Esophagus muscularis mucosa (tissue), 4 donors: ENCODE results near the gene TMF1. TPM values are rescaled to one million over a fixed set of nuclear protein-coding genes. Genes with fewer than 3 reads are reported as not detected.
A peak's percentile ranks its signal among the peaks of the same experiment; 100 is the strongest.

Experiments
- DNase-seq: peaks from one replicate; pipeline ENCODE4 v3.0.0-alpha.2; 2017; ENCODE audit errors: extremely low spot score
- H3K27ac ChIP-seq, 4 donors: fragments of 200-600 bp; sonication (generic); replicated peaks in 1 of 4; 1 replicate in 3 of 4; 2 replicates in 1 of 4; pipeline ENCODE4 v1.5.1; 2016 to 2019; ENCODE audit warnings: mild to moderate bottlenecking in 1 of 4
- H3K27me3 ChIP-seq, 4 donors: fragments of 200-600 bp; sonication (generic); one replicate each; pipeline versions ENCODE4 v1.5.1 to v1.6.0; 2016 to 2019
- H3K36me3 ChIP-seq, 4 donors: fragments of 200-600 bp; sonication (generic); one replicate each; pipeline ENCODE4 v1.5.1; 2016 to 2019
- H3K4me1 ChIP-seq, 4 donors: fragments of 200-600 bp; sonication (generic); one replicate each; pipeline ENCODE4 v1.5.1; 2016 to 2019
- H3K4me3 ChIP-seq, 4 donors: fragments of 200-600 bp; sonication (generic); 1 replicate in 2 of 4; 2 replicates in 2 of 4; pipeline ENCODE4 v1.5.1; 2016 to 2019; ENCODE audit warnings: mild to moderate bottlenecking in 4 of 4, moderate library complexity in 1 of 4
- H3K9me3 ChIP-seq, 4 donors: fragments of 200-600 bp; sonication (generic); 1 replicate in 3 of 4; 2 replicates in 1 of 4; pipeline ENCODE4 v1.5.1; 2016 to 2019
- CTCF ChIP-seq, 3 experiments: fragments of 200-600 bp in 2 of 3; fragments of 450-650 bp in 1 of 3; sonication (generic) in 2 of 3; IDR thresholded peaks; one replicate each; pipeline ENCODE4 v1.5.1; 2017 to 2019; ENCODE audit warnings: antibody characterized with exemption in 3 of 3, mild to moderate bottlenecking in 2 of 3, moderate library complexity in 1 of 3
- EP300 ChIP-seq: sonication (generic); formaldehyde crosslinking; IDR thresholded peaks from one replicate; pipeline ENCODE4 v1.6.1; 2017; ENCODE audit warnings: antibody characterized with exemption
- POLR2A ChIP-seq: fragments of 450-650 bp; IDR thresholded peaks from one replicate; pipeline ENCODE4 v1.6.1; 2017; ENCODE audit warnings: antibody characterized with exemption, moderate library complexity, mild to moderate bottlenecking, low read depth
- POLR2AphosphoS5 ChIP-seq, 2 donors: sonication (generic); formaldehyde crosslinking; IDR thresholded peaks; one replicate each; pipeline ENCODE4 v1.6.1; 2017; ENCODE audit warnings: antibody characterized with exemption in 2 of 2
- WGBS: methylation state at CpG from one replicate; pipeline ENCODE4 v1.1.5; 2018; 5-methylcytosine and 5-hydroxymethylcytosine counted together
- intact Hi-C: fragments of 100-400 bp; cut with DNase I; formaldehyde crosslinking; loops from one replicate; pipeline ENCODE4 v1.15.1; 2023
- total RNA-seq, 4 donors: library from RNA; depleted of rRNA; stranded (reverse); fragments of >200 nt; gene quantifications; one replicate each; pipeline versions ENCODE4 v1.1.0 to v1.2.1, GENCODE V29; 2016

TMF1 gene
- total RNA-seq, 4 donors from 2014 or later: 23.0 to 35.8 (median 33.9) TPM

- peak overlapping the region in 2 of 4 donors; percentile 2 to 11 for H3K4me3 ChIP-seq
- H3K36me3 ChIP-seq: peaks cover 16 to 50% (median 34%) of the 10 kb centered on the region in 4 donors
- no peak for DNase-seq
- WGBS: 49% methylated on average over 3 of the region's 3 CpGs
- peak overlapping the region; percentile 98 to 99 (median 98) for H3K27ac ChIP-seq
- no peaks in the 10 kb centered on the region for H3K9me3 ChIP-seq
- intact Hi-C loops: loop anchor here (5.0 kb wide), 1 partner anchor 43 kb away; the partner anchor contains the start of gene TMF1
- TF ChIP-seq CTCF (IDR thresholded peaks at IDR 0.05) (no peak), POLR2A (no peak), POLR2AphosphoS5 (IDR thresholded peaks at IDR 0.05) (peak; percentile 26 to 67)
- no peaks in the 10 kb centered on the region for H3K27me3 ChIP-seq
- H3K4me1 ChIP-seq: peaks cover 30 to 80% (median 59%) of the 10 kb centered on the region in 4 donors
These were observed 42.3 kb downstream of the TMF1 start for GRCh38 chr3:69009559-69010410.

- peak overlapping the region; percentile 73 to 99 (median 98) for H3K27ac ChIP-seq
- 44% methylated on average over 2 of the region's 2 CpGs for WGBS
- H3K4me3 ChIP-seq: peak overlapping the region in 3 of 4 donors; percentile 1 to 11 (median 2)
- intact Hi-C loops: no loop called here
- no peaks in the 10 kb centered on the region for H3K9me3 ChIP-seq
- DNase-seq: no peak
- H3K36me3 ChIP-seq: peaks cover 16 to 58% (median 42%) of the 10 kb centered on the region in 4 donors
- H3K27me3 ChIP-seq: no peaks in the 10 kb centered on the region
- no peak for TF ChIP-seq CTCF (IDR thresholded peaks at IDR 0.05)
- TF ChIP-seq POLR2AphosphoS5 (IDR thresholded peaks at IDR 0.05): no peak
- no peak for TF ChIP-seq EP300
- no peak for TF ChIP-seq POLR2A
- peaks cover 23 to 72% (median 51%) of the 10 kb centered on the region in 4 donors for H3K4me1 ChIP-seq
These were observed 43.2 kb downstream of the TMF1 start for GRCh38 chr3:69008980-69009379.

- Histone ChIP-seq H3K4me1 (peaks cover 11 to 51% (median 31%) of the 10 kb centered on the region in 4 donors), H3K27me3 (no peaks in the 10 kb centered on the region), H3K4me3 (no peak overlapping the region), H3K27ac (peak overlapping the region in 1 of 4 donors; percentile 30), H3K9me3 (no peaks in the 10 kb centered on the region), H3K36me3 (peaks cover 24 to 89% (median 71%) of the 10 kb centered on the region in 4 donors)
- WGBS: 84% methylated on average over 5 of the region's 5 CpGs
- TF ChIP-seq CTCF (IDR thresholded peaks at IDR 0.05) (no peak), EP300 (no peak), POLR2AphosphoS5 (IDR thresholded peaks at IDR 0.05) (no peak), POLR2A (no peak)
- intact Hi-C loops: no loop called here
- DNase-seq: peak; percentile 21
These were observed 46.2 kb downstream of the TMF1 start for GRCh38 chr3:69005791-69006482.

- no peak for TF ChIP-seq POLR2AphosphoS5 (IDR thresholded peaks at IDR 0.05)
- no peak for TF ChIP-seq EP300
- no peak for TF ChIP-seq POLR2A
- no peak for TF ChIP-seq CTCF (IDR thresholded peaks at IDR 0.05)
- no peaks in the 10 kb centered on the region for H3K27me3 ChIP-seq
- H3K4me3 ChIP-seq: no peak overlapping the region
- intact Hi-C loops: no loop called here
- peaks cover 9 to 45% (median 24%) of the 10 kb centered on the region in 4 donors for H3K4me1 ChIP-seq
- H3K9me3 ChIP-seq: no peaks in the 10 kb centered on the region
- H3K27ac ChIP-seq: peak overlapping the region in 2 of 4 donors; percentile 17 to 30
- H3K36me3 ChIP-seq: peaks cover 24 to 95% (median 74%) of the 10 kb centered on the region in 4 donors
- DNase-seq: peak; percentile 19
- 85% methylated on average over 6 of the region's 6 CpGs for WGBS
These were observed 46.9 kb downstream of the TMF1 start for GRCh38 chr3:69005071-69005790.
